AG10803 (cell line): ENCODE data around the gene SH3RF3.
"Not testable (repeated sequence)": the region's sequence is repeated elsewhere in the genome, so short reads cannot be mapped to it uniquely, and the experiment has no call there.

ENCODE experiments used
- DNase-seq: peaks from one replicate; pipeline ENCODE4 v3.0.0; 2010; ENCODE audit warnings: low read depth
- H3K4me3 ChIP-seq: 2 replicates; pipeline ENCODE4 v1.5.1; 2011; ENCODE audit warnings: mild to moderate bottlenecking, low read length, control low read depth
- TF ChIP-seq, protein P1 (sequence below): conservative IDR thresholded peaks from 2 replicates; pipeline ENCODE4 v1.5.1; 2011; ENCODE audit warnings: mild to moderate bottlenecking, low read length, control low read depth, inconsistent platforms

SH3RF3 gene

GRCh38 chr2:109117780-109118179 is 11.2 kb upstream of the SH3RF3 start:
- no peak overlapping the region for H3K4me3 ChIP-seq
- TF ChIP-seq, protein P1, sequence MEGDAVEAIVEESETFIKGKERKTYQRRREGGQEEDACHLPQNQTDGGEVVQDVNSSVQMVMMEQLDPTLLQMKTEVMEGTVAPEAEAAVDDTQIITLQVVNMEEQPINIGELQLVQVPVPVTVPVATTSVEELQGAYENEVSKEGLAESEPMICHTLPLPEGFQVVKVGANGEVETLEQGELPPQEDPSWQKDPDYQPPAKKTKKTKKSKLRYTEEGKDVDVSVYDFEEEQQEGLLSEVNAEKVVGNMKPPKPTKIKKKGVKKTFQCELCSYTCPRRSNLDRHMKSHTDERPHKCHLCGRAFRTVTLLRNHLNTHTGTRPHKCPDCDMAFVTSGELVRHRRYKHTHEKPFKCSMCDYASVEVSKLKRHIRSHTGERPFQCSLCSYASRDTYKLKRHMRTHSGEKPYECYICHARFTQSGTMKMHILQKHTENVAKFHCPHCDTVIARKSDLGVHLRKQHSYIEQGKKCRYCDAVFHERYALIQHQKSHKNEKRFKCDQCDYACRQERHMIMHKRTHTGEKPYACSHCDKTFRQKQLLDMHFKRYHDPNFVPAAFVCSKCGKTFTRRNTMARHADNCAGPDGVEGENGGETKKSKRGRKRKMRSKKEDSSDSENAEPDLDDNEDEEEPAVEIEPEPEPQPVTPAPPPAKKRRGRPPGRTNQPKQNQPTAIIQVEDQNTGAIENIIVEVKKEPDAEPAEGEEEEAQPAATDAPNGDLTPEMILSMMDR, result no peak
- no peak for DNase-seq

DNA sequence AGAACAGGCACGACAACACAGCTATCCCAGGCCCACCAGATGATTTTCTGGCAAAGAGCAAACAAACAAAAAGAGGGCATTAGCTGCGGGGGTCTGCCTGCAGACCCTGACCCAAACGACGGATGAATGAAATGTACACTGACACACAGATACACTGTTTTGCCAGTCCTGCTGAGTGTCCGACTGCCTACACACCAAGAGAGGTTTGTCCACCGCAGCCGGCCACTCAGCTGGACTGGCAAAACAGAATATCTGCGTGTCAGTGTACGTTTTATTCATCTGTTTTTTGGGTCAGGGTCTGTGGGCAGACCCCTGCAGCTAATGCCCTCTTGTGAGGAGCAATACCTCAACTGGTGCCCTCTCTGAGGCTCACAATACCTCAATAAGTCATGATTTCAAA is 10.7 kb upstream of the SH3RF3 start:
- no peak for DNase-seq
- no peak overlapping the region for H3K4me3 ChIP-seq
- TF ChIP-seq, protein P1, result no peak

DNA sequence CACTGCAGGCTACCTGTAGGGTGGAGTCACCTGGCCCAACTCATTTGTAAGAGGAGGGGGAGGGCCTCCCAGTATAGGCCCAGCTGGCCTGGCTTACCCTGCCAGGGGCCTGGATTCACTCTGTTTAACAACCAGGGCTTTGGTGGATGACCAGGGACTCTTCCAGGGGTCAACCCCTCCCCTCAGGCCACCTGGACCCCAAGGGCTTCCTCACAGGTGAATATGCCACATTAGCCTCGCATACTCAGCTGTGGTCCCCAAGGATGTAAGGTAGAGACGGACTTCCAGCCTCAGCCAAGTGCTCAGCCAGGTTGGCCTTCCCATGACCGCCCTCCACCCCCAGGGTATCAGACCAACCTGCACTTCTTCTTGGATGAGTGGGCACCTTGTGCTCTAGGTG is 8.8 kb upstream of the SH3RF3 start:
- TF ChIP-seq, protein P1, result no peak
- H3K4me3 ChIP-seq, result no peak overlapping the region
- no peak for DNase-seq

DNA sequence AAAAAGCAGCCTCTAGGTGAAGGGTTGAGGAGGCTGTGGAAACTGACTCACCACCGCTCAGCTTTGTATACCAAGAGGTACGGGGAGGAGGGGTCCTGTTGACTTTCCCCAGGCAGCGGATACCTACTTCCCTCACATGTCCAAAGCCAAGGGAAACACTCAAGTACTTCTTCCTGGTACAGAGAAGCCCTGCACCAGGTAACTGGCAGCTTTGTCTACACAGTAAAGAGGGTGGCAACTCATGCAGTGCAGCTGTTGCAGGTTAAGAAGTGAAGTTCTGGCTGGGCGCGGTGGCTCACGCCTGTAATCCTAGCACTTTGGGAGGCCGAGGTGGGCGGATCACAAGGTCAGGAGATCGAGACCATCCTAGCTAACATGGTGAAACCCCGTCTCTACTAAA is 8.3 kb upstream of the SH3RF3 start:
- DNase-seq, H3K4me3 ChIP-seq: not testable (repeated sequence)

DNA sequence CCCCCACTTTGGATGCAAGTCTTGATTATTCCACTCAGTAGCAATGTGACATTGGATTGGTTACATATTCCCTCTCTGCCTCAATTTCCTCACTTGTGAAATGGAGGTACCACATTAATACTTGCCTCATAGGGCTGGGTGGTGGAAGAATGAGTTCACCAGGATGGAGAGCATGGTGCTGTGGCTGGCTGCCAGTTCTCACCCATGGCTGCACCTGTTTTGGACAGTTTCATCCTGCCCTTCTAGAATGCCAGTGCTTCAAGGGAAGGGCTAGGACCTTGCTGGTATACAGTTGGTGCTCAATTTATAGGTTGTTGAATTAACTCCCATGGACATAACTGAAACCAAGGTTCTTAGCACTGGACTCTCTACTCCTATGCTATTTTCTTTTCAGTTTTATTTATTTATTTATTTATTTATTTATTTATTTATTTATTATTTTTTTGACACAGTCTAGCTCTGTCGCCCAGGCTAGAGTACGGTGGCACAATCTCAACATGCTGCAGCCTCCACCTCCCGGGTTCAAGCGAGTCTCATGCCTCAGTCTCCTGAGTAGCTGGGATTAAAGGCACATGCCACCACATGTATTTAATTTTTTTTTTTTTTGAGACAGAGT is 5.3 kb upstream of the SH3RF3 start:
- H3K4me3 ChIP-seq, result no peak overlapping the region
- no peak for DNase-seq
- TF ChIP-seq, protein P1, result no peak

DNA sequence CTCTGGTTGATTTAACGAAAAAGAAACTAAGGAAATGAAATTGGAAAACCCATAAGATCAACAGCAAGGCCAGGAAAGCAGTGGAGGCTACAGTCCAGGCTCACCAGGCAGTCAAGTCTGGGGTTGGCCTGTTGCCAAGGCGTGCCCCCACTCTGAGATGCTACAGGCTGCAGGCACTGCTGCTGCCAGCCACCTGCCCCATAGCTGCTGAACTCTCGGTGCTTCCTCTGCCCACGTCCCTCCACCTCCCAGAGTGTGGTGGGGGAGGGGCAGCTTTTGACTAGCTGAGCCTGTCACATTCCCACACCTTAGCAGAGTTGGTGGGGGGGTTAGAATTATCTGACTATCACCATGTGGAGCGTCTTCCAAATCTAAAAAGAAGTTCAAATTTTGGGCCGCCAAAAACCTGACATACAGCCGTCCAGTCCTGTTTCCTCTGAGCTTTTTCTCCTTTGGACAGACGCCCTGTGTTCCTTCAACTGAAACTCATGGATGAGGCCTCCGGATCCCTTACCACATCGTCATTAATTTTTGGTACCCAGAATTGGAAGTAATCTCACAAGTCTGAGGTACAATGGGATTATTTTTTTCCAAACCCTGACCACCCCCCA is 3.9 kb upstream of the SH3RF3 start:
- H3K4me3 ChIP-seq, result no peak overlapping the region
- DNase-seq, result no peak
- TF ChIP-seq, protein P1, result no peak

GRCh38 chr2:109125593-109126500 is 3.2 kb upstream of the SH3RF3 start:
- peak; percentile 99 for DNase-seq
- TF ChIP-seq, protein P1, result no peak
- H3K4me3 ChIP-seq, result no peak overlapping the region
